Mesothelial cell of epicardium (in vitro differentiated cells): Measurements from ENCODE around the gene IL17RE. TPM values are rescaled to one million over a fixed set of nuclear protein-coding genes. Genes with fewer than 3 reads are reported as not detected.
"Not testable (repeated sequence)": the region's sequence is repeated elsewhere in the genome, so short reads cannot be mapped to it uniquely, and the experiment has no call there.

Experiments
- DNase-seq, 2 experiments: peaks; one replicate each; pipeline ENCODE4 v3.0.0; 2021; ENCODE audit warnings: low spot score in 2 of 2; ENCODE audit not compliant: unreplicated experiment in 2 of 2
- H3K27ac Mint-ChIP-seq: 2 replicates; pipeline ENCODE4 v1.8.0; 2021; ENCODE audit warnings: mixed read lengths
- H3K27me3 Mint-ChIP-seq: 2 replicates; pipeline ENCODE4 v1.8.0; 2021; ENCODE audit warnings: low read depth, mixed read lengths
- H3K36me3 Mint-ChIP-seq: 2 replicates; pipeline ENCODE4 v1.8.0; 2021; ENCODE audit warnings: mixed read lengths
- H3K4me1 Mint-ChIP-seq: 2 replicates; pipeline ENCODE4 v1.8.0; 2021; ENCODE audit warnings: mixed read lengths
- H3K4me3 Mint-ChIP-seq: 2 replicates; pipeline ENCODE4 v1.8.0; 2021; ENCODE audit warnings: mild to moderate bottlenecking, moderate library complexity, mixed read lengths
- H3K9me3 Mint-ChIP-seq: 2 replicates; pipeline ENCODE4 v1.8.0; 2021; ENCODE audit warnings: mixed read lengths
- total RNA-seq: library from RNA; stranded (reverse); gene quantifications from 3 replicates; pipeline ENCODE4 v1.2.1, GENCODE V29; 2021
- TF ChIP-seq, protein P1 (sequence below): fragments of 200-600 bp; sonication (generic); IDR thresholded peaks from one replicate; pipeline ENCODE4 v1.5.0; 2021; ENCODE audit warnings: antibody characterized with exemption; ENCODE audit not compliant: unreplicated experiment

The IL17RE gene
- total RNA-seq, 1 donor from 2014 or later, result 24.1 TPM

- Mint-ChIP-seq H3K27ac (peak overlapping the region; percentile 18), H3K27me3 (no peaks in the 10 kb centered on the region), H3K9me3 (no peaks in the 10 kb centered on the region), H3K4me3 (no peak overlapping the region), H3K4me1 (peaks cover 17% of the 10 kb centered on the region), H3K36me3 (no peaks in the 10 kb centered on the region)
- DNase-seq, result no peak
- TF ChIP-seq, protein P1, sequence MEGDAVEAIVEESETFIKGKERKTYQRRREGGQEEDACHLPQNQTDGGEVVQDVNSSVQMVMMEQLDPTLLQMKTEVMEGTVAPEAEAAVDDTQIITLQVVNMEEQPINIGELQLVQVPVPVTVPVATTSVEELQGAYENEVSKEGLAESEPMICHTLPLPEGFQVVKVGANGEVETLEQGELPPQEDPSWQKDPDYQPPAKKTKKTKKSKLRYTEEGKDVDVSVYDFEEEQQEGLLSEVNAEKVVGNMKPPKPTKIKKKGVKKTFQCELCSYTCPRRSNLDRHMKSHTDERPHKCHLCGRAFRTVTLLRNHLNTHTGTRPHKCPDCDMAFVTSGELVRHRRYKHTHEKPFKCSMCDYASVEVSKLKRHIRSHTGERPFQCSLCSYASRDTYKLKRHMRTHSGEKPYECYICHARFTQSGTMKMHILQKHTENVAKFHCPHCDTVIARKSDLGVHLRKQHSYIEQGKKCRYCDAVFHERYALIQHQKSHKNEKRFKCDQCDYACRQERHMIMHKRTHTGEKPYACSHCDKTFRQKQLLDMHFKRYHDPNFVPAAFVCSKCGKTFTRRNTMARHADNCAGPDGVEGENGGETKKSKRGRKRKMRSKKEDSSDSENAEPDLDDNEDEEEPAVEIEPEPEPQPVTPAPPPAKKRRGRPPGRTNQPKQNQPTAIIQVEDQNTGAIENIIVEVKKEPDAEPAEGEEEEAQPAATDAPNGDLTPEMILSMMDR, result no peak
These were observed 36.0 kb upstream of the IL17RE start for GRCh38 chr3:9866639-9867038.

DNA sequence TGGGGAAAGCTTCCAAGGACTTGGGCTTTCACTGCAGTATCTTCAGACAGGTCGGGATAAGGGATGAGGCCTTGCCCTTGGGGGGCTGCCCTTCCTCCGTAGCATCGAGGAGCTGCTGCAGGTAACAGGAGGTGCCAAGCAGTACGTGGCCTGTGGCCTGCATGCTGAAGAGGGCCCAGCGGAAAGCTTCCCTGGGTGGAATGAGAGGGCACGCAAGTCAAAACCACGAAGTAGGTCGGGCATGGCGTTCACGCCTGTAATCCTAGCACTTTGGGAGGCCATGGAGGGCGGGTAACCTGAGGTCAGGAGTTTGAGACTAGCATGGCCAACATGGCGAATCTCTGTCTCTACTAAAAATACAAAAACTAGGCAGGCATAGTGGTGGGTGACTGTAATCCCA lies 35.5 kb upstream of the IL17RE start:
- DNase-seq, result no peak
- no peaks in the 10 kb centered on the region for H3K36me3 Mint-ChIP-seq
- H3K27me3 Mint-ChIP-seq, result no peaks in the 10 kb centered on the region
- TF ChIP-seq, protein P1, result no peak
- no peaks in the 10 kb centered on the region for H3K9me3 Mint-ChIP-seq
- H3K4me3 Mint-ChIP-seq, result no peak overlapping the region
- H3K4me1 Mint-ChIP-seq, result peaks cover 17% of the 10 kb centered on the region
- no peak overlapping the region for H3K27ac Mint-ChIP-seq

DNA sequence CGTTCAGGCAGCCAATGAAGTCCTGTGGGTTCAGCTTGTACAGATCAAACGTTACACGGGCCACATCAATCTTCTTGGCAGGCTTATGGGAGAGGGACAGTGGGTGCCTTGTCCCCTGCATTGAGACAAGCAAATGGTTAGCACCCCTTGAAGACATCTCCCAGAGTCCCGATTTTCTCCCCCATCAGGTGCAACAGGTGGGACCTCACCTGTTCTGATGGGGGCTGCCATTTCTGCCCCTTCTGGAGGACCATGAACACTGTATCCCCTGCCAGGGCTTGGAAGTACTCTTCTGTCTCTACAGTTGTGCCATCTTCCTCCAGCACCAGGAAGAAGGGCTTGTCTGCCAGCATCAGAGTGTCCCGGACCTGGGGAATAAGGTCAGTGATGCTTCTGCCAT lies 32.7 kb upstream of the IL17RE start:
- no peaks in the 10 kb centered on the region for H3K9me3 Mint-ChIP-seq
- DNase-seq, result no peak
- TF ChIP-seq, protein P1, result no peak
- H3K27ac Mint-ChIP-seq, result no peak overlapping the region
- no peaks in the 10 kb centered on the region for H3K36me3 Mint-ChIP-seq
- H3K27me3 Mint-ChIP-seq, result no peaks in the 10 kb centered on the region
- H3K4me3 Mint-ChIP-seq, result no peak overlapping the region
- peaks cover 7% of the 10 kb centered on the region for H3K4me1 Mint-ChIP-seq

DNA sequence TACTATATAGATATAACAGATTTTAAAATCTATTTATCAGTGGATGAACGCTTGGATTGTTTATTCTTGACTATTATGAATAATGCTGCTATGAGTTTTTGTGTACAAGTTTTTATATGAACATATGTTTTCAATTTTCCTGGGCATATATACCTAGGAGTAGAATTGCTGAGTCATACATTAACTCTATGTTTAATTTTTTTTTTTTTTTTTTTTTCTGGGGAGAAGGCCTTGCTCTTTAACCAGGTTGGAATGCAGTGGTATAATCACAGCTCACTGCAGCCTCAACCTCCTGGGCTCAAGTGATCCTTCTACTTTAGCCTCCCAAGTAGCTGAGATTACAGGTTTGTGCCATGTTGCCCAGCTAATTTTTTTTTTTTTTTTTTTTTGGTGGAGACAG lies 31.7 kb upstream of the IL17RE start:
- DNase-seq, result no peak
- Mint-ChIP-seq H3K4me3 (no peak overlapping the region), H3K4me1 (peaks cover 7% of the 10 kb centered on the region), H3K27ac (no peak overlapping the region), H3K36me3 (no peaks in the 10 kb centered on the region), H3K27me3 (no peaks in the 10 kb centered on the region), H3K9me3 (no peaks in the 10 kb centered on the region)
- TF ChIP-seq, protein P1, result no peak

DNA sequence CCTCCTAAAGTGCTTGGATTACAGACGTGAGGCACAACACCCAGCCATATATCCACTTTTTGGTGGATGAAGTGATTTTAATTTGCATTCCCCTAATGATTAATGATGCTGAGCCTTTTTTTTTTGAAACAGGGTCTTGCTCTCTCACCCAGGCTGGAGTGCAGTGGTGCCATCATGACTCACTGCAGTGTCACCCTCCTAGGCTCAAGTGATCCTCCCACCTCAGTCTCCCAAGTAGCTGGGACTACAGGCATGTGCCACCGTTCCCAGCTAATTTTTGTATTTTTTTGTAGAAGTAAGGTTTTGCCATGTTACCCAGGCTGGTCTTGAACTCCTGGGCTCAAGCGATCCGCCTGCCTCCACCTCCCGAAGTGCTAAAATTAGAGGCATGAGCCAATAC lies 30.6 kb upstream of the IL17RE start:
- H3K4me1 Mint-ChIP-seq, H3K4me3 Mint-ChIP-seq, H3K27me3 Mint-ChIP-seq, H3K9me3 Mint-ChIP-seq, H3K36me3 Mint-ChIP-seq, H3K27ac Mint-ChIP-seq, DNase-seq: not testable (repeated sequence)

GRCh38 chr3:9875448-9875847 lies 27.2 kb upstream of the IL17RE start:
- H3K9me3 Mint-ChIP-seq, result no peaks in the 10 kb centered on the region
- H3K27ac Mint-ChIP-seq, result no peak overlapping the region
- no peak for DNase-seq
- peaks cover 5% of the 10 kb centered on the region for H3K4me1 Mint-ChIP-seq
- no peak overlapping the region for H3K4me3 Mint-ChIP-seq
- TF ChIP-seq, protein P1, result no peak
- no peaks in the 10 kb centered on the region for H3K36me3 Mint-ChIP-seq
- no peaks in the 10 kb centered on the region for H3K27me3 Mint-ChIP-seq

- not testable (repeated sequence) for H3K36me3 Mint-ChIP-seq, DNase-seq, H3K4me1 Mint-ChIP-seq, H3K9me3 Mint-ChIP-seq, H3K4me3 Mint-ChIP-seq, H3K27me3 Mint-ChIP-seq, H3K27ac Mint-ChIP-seq
These were observed 26.4 kb upstream of the IL17RE start for GRCh38 chr3:9876255-9876654.
